SK-N-SH (cell line): ENCODE measurements around the gene TFF1. TPM values are rescaled to one million over a fixed set of nuclear protein-coding genes. Genes with fewer than 3 reads are reported as not detected.

Experiments used
- CTCF ChIA-PET: fragments of 300-600, 350-600 bp; formaldehyde crosslinking; extraction: SDS; loops from one replicate; lab custom pipeline; 2021; lab: Yijun Ruan, JAX
- POLR2A ChIA-PET: fragments of 350-600 bp; sonication (Branson Sonifier 250); formaldehyde crosslinking; extraction: SDS; loops from one replicate; lab custom pipeline; 2020; ENCODE audit warnings: antibody characterized with exemption, inconsistent platforms; lab: Yijun Ruan, JAX
- DNase-seq: peaks from one replicate; pipeline ENCODE4 v3.0.0; 2012
- H2AFZ ChIP-seq: fragments of 200-600 bp; sonication (generic); 2 replicates; pipeline ENCODE4 v1.8.1; 2016; ENCODE audit warnings: antibody characterized with exemption, mild to moderate bottlenecking, low read depth
- H3F3A ChIP-seq: fragments of 200-600 bp; sonication (generic); replicated peaks from 2 replicates; pipeline ENCODE3; 2016; ENCODE audit warnings: antibody characterized with exemption, mild to moderate bottlenecking; ENCODE audit not compliant: insufficient read depth
- H3K27ac ChIP-seq, 2 experiments: fragments of 200-500 bp in 1 of 2; fragments of 200-600 bp in 1 of 2; sonication (Bioruptor generic) in 1 of 2; sonication (generic), shearing (Covaris generic) in 1 of 2; 2 replicates each; pipeline versions ENCODE4 v1.5.1 to v1.6.1; 2014 to 2016; ENCODE audit warnings: low read depth in 2 of 2, inconsistent platforms in 1 of 2, low read length in 1 of 2, mild to moderate bottlenecking in 1 of 2, mixed read lengths in 1 of 2
- H3K27me3 ChIP-seq: fragments of 200-600 bp; sonication (generic), shearing (Covaris generic); 2 replicates; pipeline ENCODE4 v1.6.1; 2016; ENCODE audit warnings: mixed run types; ENCODE audit not compliant: insufficient read depth
- H3K36me3 ChIP-seq, 2 experiments: fragments of 200-500 bp in 1 of 2; fragments of 200-600 bp in 1 of 2; sonication (Bioruptor generic) in 1 of 2; sonication (generic) in 1 of 2; replicated peaks in 1 of 2; 2 replicates each; pipeline versions ENCODE3 to v1.5.1; 2014 to 2016; ENCODE audit warnings: low read length in 1 of 2, mild to moderate bottlenecking in 1 of 2; ENCODE audit not compliant: insufficient read depth in 2 of 2, control insufficient read depth in 1 of 2
- H3K4me1 ChIP-seq, 2 experiments: fragments of 200-500 bp in 1 of 2; fragments of 200-600 bp in 1 of 2; sonication (Bioruptor generic) in 1 of 2; sonication (generic), shearing (Covaris generic) in 1 of 2; 2 replicates each; pipeline versions ENCODE4 v1.5.1 to v1.6.1; 2014 to 2016; ENCODE audit warnings: low read depth in 1 of 2, low read length in 1 of 2, mixed run types in 1 of 2; ENCODE audit not compliant: insufficient read depth in 2 of 2, control insufficient read depth in 1 of 2
- H3K4me2 ChIP-seq: fragments of 200-600 bp; sonication (generic), shearing (Covaris generic); 2 replicates; pipeline ENCODE4 v1.6.1; 2017; ENCODE audit warnings: mixed run types
- H3K4me3 ChIP-seq, 2 experiments: fragments of 200-500 bp in 1 of 2; fragments of 200-600 bp in 1 of 2; sonication (Bioruptor generic) in 1 of 2; sonication (generic), shearing (Covaris generic) in 1 of 2; 2 replicates each; pipeline versions ENCODE4 v1.5.1 to v1.8.1; 2014 to 2016; ENCODE audit warnings: low read depth in 2 of 2, inconsistent platforms in 1 of 2, low read length in 1 of 2, mild to moderate bottlenecking in 1 of 2, mixed read lengths in 1 of 2, moderate library complexity in 1 of 2
- H3K79me2 ChIP-seq: fragments of 200-600 bp; sonication (generic); 2 replicates; pipeline ENCODE4 v1.8.1; 2017; ENCODE audit warnings: mild to moderate bottlenecking; ENCODE audit not compliant: insufficient read depth
- H3K9ac ChIP-seq: fragments of 200-600 bp; sonication (generic); 2 replicates; pipeline ENCODE4 v1.6.1; 2017; ENCODE audit warnings: mixed run types
- H3K9me2 ChIP-seq: fragments of 200-600 bp; sonication (generic); 2 replicates; pipeline ENCODE4 v1.6.1; 2017; ENCODE audit warnings: mixed run types
- H3K9me3 ChIP-seq: fragments of 200-600 bp; sonication (generic); 2 replicates; pipeline ENCODE4 v1.6.1; 2017; ENCODE audit warnings: mixed run types, mild to moderate bottlenecking, moderate library complexity
- H4K20me1 ChIP-seq: fragments of 200-600 bp; sonication (generic); 2 replicates; pipeline ENCODE4 v1.6.1; 2017; ENCODE audit warnings: mild to moderate bottlenecking, mixed run types; ENCODE audit not compliant: insufficient read depth
- CHD2 ChIP-seq: fragments of 150-350 bp; IDR thresholded peaks from 2 replicates; pipeline ENCODE4 v1.6.1; 2018; ENCODE audit warnings: low read length; ENCODE audit not compliant: partially characterized antibody
- EP300 ChIP-seq, 2 experiments: IDR thresholded peaks; 2 replicates each; pipeline versions ENCODE4 v1.4.0 to v1.6.1; 2012; ENCODE audit warnings: borderline replicate concordance in 1 of 2, low read depth in 1 of 2, low read length in 1 of 2
- FOXJ3 ChIP-seq: sonication (generic); formaldehyde crosslinking; IDR thresholded peaks from 2 replicates; pipeline ENCODE4 v1.5.1; 2020; ENCODE audit warnings: mild to moderate bottlenecking, missing genetic modification reagents
- FOXM1 ChIP-seq: IDR thresholded peaks from 2 replicates; pipeline ENCODE4 v1.4.0; 2012; ENCODE audit warnings: low read depth, mild to moderate bottlenecking
- GATA2 ChIP-seq: sonication (generic); formaldehyde crosslinking; IDR thresholded peaks from 2 replicates; pipeline ENCODE4 v1.5.0; 2020; ENCODE audit warnings: mild to moderate bottlenecking, missing genetic modification reagents
- JUND ChIP-seq: IDR thresholded peaks from 2 replicates; pipeline ENCODE4 v1.4.0; 2012
- MEF2A ChIP-seq: IDR thresholded peaks from 2 replicates; pipeline ENCODE4 v1.4.0; 2012; ENCODE audit warnings: low read depth, borderline replicate concordance
- MXI1 ChIP-seq: IDR thresholded peaks from 2 replicates; pipeline ENCODE4 v1.6.1; 2012; ENCODE audit warnings: mild to moderate bottlenecking, low read depth, low read length, improper control_type of control experiment
- NFIC ChIP-seq: IDR thresholded peaks from 2 replicates; pipeline ENCODE4 v1.4.0; 2012; ENCODE audit warnings: borderline replicate concordance
- POLR2AphosphoS5 ChIP-seq: IDR thresholded peaks from 2 replicates; pipeline ENCODE4 v1.6.1; 2012; ENCODE audit warnings: low read depth, low read length
- RFX5 ChIP-seq: IDR thresholded peaks from 2 replicates; pipeline ENCODE4 v1.6.1; 2012; ENCODE audit warnings: mild to moderate bottlenecking, improper control_type of control experiment, low read length
- SIN3A ChIP-seq: IDR thresholded peaks from 2 replicates; pipeline ENCODE4 v1.6.1; 2012; ENCODE audit warnings: low read depth, mild to moderate bottlenecking, low read length, moderate library complexity, borderline replicate concordance
- WGBS: methylation state at CpG from one replicate; pipeline ENCODE4 v1.1.6; 2017; ENCODE audit warnings: low lambda C conversion rate; 5-methylcytosine and 5-hydroxymethylcytosine counted together
- polyA plus RNA-seq, 3 experiments: library from polyadenylated mRNA; depleted of rRNA; stranded (reverse); fragments of >200 nt; gene quantifications; 2 replicates each; pipeline ENCODE4 v1.2.3, GENCODE V29; 2012
- TF ChIP-seq, protein P1 (sequence below): IDR thresholded peaks from 2 replicates; pipeline ENCODE4 v1.4.0; 2012; ENCODE audit warnings: low read depth
- TF ChIP-seq, protein P2 (sequence below): IDR thresholded peaks from 2 replicates; pipeline ENCODE4 v1.4.0; 2012; ENCODE audit warnings: low read depth, borderline replicate concordance
- TF ChIP-seq, protein P3 (sequence below): IDR thresholded peaks from 2 replicates; pipeline ENCODE4; 2012
- TF ChIP-seq, protein P4 (sequence below): fragments of 200-600 bp; sonication (generic); IDR thresholded peaks from 2 replicates; pipeline ENCODE4 v1.6.1; 2017; ENCODE audit warnings: antibody characterized with exemption, mild to moderate bottlenecking, moderate library complexity

TFF1 gene
- polyA plus RNA-seq, 1 of the 3 experiments (the other 2 are of a cell fraction) = not detected

DNA sequence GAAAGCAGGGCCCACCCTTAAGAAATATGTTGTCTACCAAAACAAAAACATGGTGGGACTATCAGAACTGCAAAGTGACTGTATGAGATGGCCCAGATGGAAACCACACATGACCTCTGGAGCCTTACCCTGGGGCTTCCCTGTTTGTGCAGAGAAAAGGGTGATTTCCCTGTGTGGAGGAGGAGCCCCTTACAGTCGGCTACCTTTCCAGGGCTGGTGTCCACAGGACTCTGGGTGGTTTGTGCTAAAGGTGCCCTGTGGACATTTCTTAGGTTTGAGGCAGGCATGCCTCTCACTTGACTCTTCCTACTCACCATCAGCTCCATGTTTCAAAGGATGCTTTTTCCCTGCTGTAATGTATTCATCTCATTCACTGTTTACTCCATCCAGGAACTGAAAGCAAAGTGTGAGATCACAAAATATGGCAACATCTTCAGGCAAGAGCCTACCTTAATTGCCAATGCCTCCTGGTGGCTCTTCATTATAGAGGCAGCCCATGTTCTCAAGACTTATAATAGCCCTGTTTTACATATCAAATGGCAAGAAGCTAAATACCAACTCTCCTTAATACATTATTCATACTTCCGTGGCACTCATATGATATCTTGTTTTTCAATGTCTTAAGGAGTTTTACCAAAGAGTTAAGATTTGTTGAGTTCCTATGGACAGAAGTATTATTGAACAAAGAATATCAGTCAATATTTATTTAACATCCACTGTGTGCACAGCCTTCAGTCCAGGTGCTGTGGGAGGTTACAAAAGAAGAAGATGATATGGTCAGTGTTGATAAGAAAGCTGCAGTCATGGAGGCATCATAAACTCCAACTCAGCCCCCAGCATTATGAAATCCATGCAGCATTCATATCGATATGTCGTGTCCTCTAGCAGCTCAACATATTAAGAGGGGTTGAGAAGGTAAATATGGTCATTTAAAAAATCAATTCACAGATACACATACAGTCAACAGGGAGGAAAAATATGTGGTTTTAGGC lies 35.7 kb downstream of the TFF1 start:
- Histone ChIP-seq H3K27me3 (no peaks in the 10 kb centered on the region), H3K36me3 (no peaks in the 10 kb centered on the region), H3K9me3 (no peaks in the 10 kb centered on the region), H3K9me2 (no peaks in the 10 kb centered on the region), H3K4me2 (no peak overlapping the region), H3K79me2 (no peaks in the 10 kb centered on the region), H3K9ac (no peak overlapping the region), H4K20me1 (no peaks in the 10 kb centered on the region), H3K4me3 (no peak overlapping the region), H3K4me1 (no peaks in the 10 kb centered on the region), H3K27ac (no peak overlapping the region), H3F3A (no peaks in the 10 kb centered on the region), H2AFZ (no peak overlapping the region)
- ChIA-PET POLR2A (no interaction called here), CTCF (interaction anchor here (2.1 kb wide), 1 partner anchor 21 kb away, joined by 10 read pairs; no protein-coding TSS in a partner anchor)
- DNase-seq = no peak
- TF ChIP-seq EP300 (IDR thresholded peaks at IDR 0.05; ENCODE audit: borderline replicate concordance in 1 of 2, low read depth in 1 of 2, low read length in 1 of 2) (no peak), POLR2AphosphoS5 (no peak), JUND (no peak), FOXJ3 (CRISPR knock-in tag) (no peak), FOXM1 (no peak), SIN3A (no peak), NFIC (no peak), RFX5 (no peak), MEF2A (no peak), GATA2 (CRISPR knock-in tag) (no peak), CHD2 (no peak), MXI1 (no peak)
- TF ChIP-seq, protein P1, sequence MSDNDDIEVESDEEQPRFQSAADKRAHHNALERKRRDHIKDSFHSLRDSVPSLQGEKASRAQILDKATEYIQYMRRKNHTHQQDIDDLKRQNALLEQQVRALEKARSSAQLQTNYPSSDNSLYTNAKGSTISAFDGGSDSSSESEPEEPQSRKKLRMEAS = no peak
- TF ChIP-seq, protein P2, sequence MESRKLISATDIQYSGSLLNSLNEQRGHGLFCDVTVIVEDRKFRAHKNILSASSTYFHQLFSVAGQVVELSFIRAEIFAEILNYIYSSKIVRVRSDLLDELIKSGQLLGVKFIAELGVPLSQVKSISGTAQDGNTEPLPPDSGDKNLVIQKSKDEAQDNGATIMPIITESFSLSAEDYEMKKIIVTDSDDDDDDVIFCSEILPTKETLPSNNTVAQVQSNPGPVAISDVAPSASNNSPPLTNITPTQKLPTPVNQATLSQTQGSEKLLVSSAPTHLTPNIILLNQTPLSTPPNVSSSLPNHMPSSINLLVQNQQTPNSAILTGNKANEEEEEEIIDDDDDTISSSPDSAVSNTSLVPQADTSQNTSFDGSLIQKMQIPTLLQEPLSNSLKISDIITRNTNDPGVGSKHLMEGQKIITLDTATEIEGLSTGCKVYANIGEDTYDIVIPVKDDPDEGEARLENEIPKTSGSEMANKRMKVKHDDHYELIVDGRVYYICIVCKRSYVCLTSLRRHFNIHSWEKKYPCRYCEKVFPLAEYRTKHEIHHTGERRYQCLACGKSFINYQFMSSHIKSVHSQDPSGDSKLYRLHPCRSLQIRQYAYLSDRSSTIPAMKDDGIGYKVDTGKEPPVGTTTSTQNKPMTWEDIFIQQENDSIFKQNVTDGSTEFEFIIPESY = no peak
- TF ChIP-seq, protein P3, sequence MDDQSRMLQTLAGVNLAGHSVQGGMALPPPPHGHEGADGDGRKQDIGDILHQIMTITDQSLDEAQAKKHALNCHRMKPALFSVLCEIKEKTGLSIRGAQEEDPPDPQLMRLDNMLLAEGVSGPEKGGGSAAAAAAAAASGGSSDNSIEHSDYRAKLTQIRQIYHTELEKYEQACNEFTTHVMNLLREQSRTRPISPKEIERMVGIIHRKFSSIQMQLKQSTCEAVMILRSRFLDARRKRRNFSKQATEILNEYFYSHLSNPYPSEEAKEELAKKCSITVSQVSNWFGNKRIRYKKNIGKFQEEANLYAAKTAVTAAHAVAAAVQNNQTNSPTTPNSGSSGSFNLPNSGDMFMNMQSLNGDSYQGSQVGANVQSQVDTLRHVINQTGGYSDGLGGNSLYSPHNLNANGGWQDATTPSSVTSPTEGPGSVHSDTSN = no peak
- TF ChIP-seq, protein P4, sequence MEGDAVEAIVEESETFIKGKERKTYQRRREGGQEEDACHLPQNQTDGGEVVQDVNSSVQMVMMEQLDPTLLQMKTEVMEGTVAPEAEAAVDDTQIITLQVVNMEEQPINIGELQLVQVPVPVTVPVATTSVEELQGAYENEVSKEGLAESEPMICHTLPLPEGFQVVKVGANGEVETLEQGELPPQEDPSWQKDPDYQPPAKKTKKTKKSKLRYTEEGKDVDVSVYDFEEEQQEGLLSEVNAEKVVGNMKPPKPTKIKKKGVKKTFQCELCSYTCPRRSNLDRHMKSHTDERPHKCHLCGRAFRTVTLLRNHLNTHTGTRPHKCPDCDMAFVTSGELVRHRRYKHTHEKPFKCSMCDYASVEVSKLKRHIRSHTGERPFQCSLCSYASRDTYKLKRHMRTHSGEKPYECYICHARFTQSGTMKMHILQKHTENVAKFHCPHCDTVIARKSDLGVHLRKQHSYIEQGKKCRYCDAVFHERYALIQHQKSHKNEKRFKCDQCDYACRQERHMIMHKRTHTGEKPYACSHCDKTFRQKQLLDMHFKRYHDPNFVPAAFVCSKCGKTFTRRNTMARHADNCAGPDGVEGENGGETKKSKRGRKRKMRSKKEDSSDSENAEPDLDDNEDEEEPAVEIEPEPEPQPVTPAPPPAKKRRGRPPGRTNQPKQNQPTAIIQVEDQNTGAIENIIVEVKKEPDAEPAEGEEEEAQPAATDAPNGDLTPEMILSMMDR = no peak
- WGBS = 5% methylated on average over 4 of the region's 4 CpGs
